H9 (cell line): ENCODE data around the gene RACGAP1. TPM values are rescaled to one million over a fixed set of nuclear protein-coding genes. Genes with fewer than 3 reads are reported as not detected.

Experiments used
- DNase-seq: peaks from one replicate; pipeline ENCODE4 v3.0.0-alpha.2; 2017
- H2AFZ ChIP-seq: one replicate; pipeline ENCODE4 v1.6.1; 2013; ENCODE audit warnings: mild to moderate bottlenecking, low read length, control low read depth, moderate library complexity
- H2AK5ac ChIP-seq: 2 replicates; pipeline ENCODE4 v1.6.1; 2013; ENCODE audit warnings: low read length, control low read depth, mixed read lengths; ENCODE audit not compliant: insufficient read length
- H2BK120ac ChIP-seq: one replicate; pipeline ENCODE4 v1.6.1; 2013; ENCODE audit warnings: low read depth, mild to moderate bottlenecking, low read length, control low read depth, inconsistent platforms; ENCODE audit not compliant: poor library complexity, severe bottlenecking
- H2BK12ac ChIP-seq: 2 replicates; pipeline ENCODE4 v1.6.1; 2013; ENCODE audit warnings: low read length, control low read depth, mixed read lengths, low read depth; ENCODE audit not compliant: insufficient read length
- H2BK15ac ChIP-seq: 2 replicates; pipeline ENCODE4 v1.6.1; 2013; ENCODE audit warnings: low read depth, low read length, control low read depth
- H2BK20ac ChIP-seq: one replicate; pipeline ENCODE4 v1.6.1; 2013; ENCODE audit warnings: low read depth, mild to moderate bottlenecking, low read length, control low read depth, inconsistent platforms; ENCODE audit not compliant: poor library complexity, severe bottlenecking
- H2BK5ac ChIP-seq: 2 replicates; pipeline ENCODE4 v1.6.1; 2013; ENCODE audit warnings: low read length, control low read depth, mixed read lengths; ENCODE audit not compliant: insufficient read length
- H3K14ac ChIP-seq: 2 replicates; pipeline ENCODE4 v1.6.1; 2013; ENCODE audit warnings: low read length, control low read depth; ENCODE audit not compliant: insufficient read depth
- H3K18ac ChIP-seq: 2 replicates; pipeline ENCODE4 v1.6.1; 2013; ENCODE audit warnings: low read depth, mild to moderate bottlenecking, mixed read lengths, low read length, control low read depth; ENCODE audit not compliant: insufficient read length
- H3K23ac ChIP-seq: 2 replicates; pipeline ENCODE4 v1.6.1; 2013; ENCODE audit warnings: low read length, control low read depth, mixed read lengths, low read depth; ENCODE audit not compliant: insufficient read length
- H3K23me2 ChIP-seq: 2 replicates; pipeline ENCODE4 v1.6.1; 2013; ENCODE audit warnings: low read depth, mild to moderate bottlenecking, mixed read lengths, low read length, control low read depth; ENCODE audit not compliant: insufficient read length, poor library complexity, severe bottlenecking
- H3K27ac ChIP-seq: 2 replicates; pipeline ENCODE4 v1.5.1; 2013; ENCODE audit warnings: low read length, control low read depth, mixed read lengths, low read depth; ENCODE audit not compliant: insufficient read length
- H3K27me3 ChIP-seq: 2 replicates; pipeline ENCODE4 v1.6.1; 2013; ENCODE audit warnings: low read length, control low read depth, inconsistent platforms; ENCODE audit not compliant: insufficient read depth
- H3K4ac ChIP-seq: 2 replicates; pipeline ENCODE4 v1.6.1; 2013; ENCODE audit warnings: low read depth, mild to moderate bottlenecking, control low read depth, inconsistent platforms, low read length, moderate library complexity
- H3K4me1 ChIP-seq: 2 replicates; pipeline ENCODE4 v1.6.1; 2013; ENCODE audit warnings: low read length, control low read depth, inconsistent platforms; ENCODE audit not compliant: insufficient read depth
- H3K4me2 ChIP-seq: 2 replicates; pipeline ENCODE4 v1.6.1; 2013; ENCODE audit warnings: low read length, control low read depth, mixed read lengths; ENCODE audit not compliant: insufficient read length, insufficient read depth
- H3K56ac ChIP-seq: 2 replicates; pipeline ENCODE4 v1.6.1; 2013; ENCODE audit warnings: low read depth, mild to moderate bottlenecking, mixed read lengths, low read length, control low read depth; ENCODE audit not compliant: insufficient read length
- H3K79me1 ChIP-seq: 2 replicates; pipeline ENCODE4 v1.6.1; 2013; ENCODE audit warnings: low read depth, mild to moderate bottlenecking, moderate library complexity, low read length, control low read depth, inconsistent platforms; ENCODE audit not compliant: insufficient read depth, poor library complexity, severe bottlenecking
- H3K79me2 ChIP-seq: 2 replicates; pipeline ENCODE4 v1.6.1; 2013; ENCODE audit warnings: low read length, control low read depth, inconsistent platforms; ENCODE audit not compliant: insufficient read depth
- H3K9ac ChIP-seq: 2 replicates; pipeline ENCODE4 v1.6.1; 2013; ENCODE audit warnings: low read length, control low read depth, mixed read lengths; ENCODE audit not compliant: insufficient read length; ENCODE audit errors: extremely low read depth
- H3K9me3 ChIP-seq: one replicate; pipeline ENCODE4 v1.6.1; 2013; ENCODE audit warnings: low read depth, low read length, inconsistent platforms; ENCODE audit not compliant: control insufficient read depth
- H3T11ph ChIP-seq: one replicate; pipeline ENCODE4 v1.6.1; 2013; ENCODE audit warnings: mild to moderate bottlenecking, low read length, control low read depth, inconsistent platforms
- H4K20me1 ChIP-seq: one replicate; pipeline ENCODE4 v1.6.1; 2013; ENCODE audit not compliant: control insufficient read depth, insufficient read length, insufficient read depth
- H4K5ac ChIP-seq: 2 replicates; pipeline ENCODE4 v1.6.1; 2013; ENCODE audit warnings: low read depth, mild to moderate bottlenecking, mixed read lengths, low read length, control low read depth; ENCODE audit not compliant: insufficient read length
- H4K8ac ChIP-seq: replicated peaks from 2 replicates; pipeline ENCODE4 v1.6.1; 2013; ENCODE audit warnings: low read length, control low read depth, mixed read lengths, low read depth; ENCODE audit not compliant: insufficient read length
- H4K91ac ChIP-seq: 2 replicates; pipeline ENCODE4 v1.6.1; 2013; ENCODE audit warnings: low read depth, mild to moderate bottlenecking, moderate library complexity, mixed read lengths, low read length, control low read depth; ENCODE audit not compliant: insufficient read length
- H3K27ac Mint-ChIP-seq, 3 experiments: 2 replicates in 2 of 3; 3 replicates in 1 of 3; pipeline ENCODE4 v1.8.0; 2020 to 2021; ENCODE audit warnings: mixed read lengths in 3 of 3, mild to moderate bottlenecking in 1 of 3, moderate library complexity in 1 of 3
- H3K27me3 Mint-ChIP-seq: 2 replicates; pipeline ENCODE4 v1.8.0; 2021; ENCODE audit warnings: low read depth, mild to moderate bottlenecking, moderate library complexity, mixed read lengths
- H3K36me3 Mint-ChIP-seq, 3 experiments: 2 replicates in 2 of 3; 3 replicates in 1 of 3; pipeline ENCODE4 v1.8.0; 2020 to 2021; ENCODE audit warnings: low read depth in 3 of 3, mixed read lengths in 3 of 3; ENCODE audit not compliant: insufficient read depth in 1 of 3
- H3K4me1 Mint-ChIP-seq, 2 experiments: 2 replicates each; pipeline ENCODE4 v1.8.0; 2020; ENCODE audit warnings: mixed read lengths in 2 of 2
- H3K4me3 Mint-ChIP-seq, 2 experiments: 2 replicates in 1 of 2; 3 replicates in 1 of 2; pipeline ENCODE4 v1.8.0; 2020 to 2021; ENCODE audit warnings: mild to moderate bottlenecking in 2 of 2, mixed read lengths in 2 of 2, moderate library complexity in 1 of 2
- H3K9me3 Mint-ChIP-seq, 2 experiments: 2 replicates in 1 of 2; 3 replicates in 1 of 2; pipeline ENCODE4 v1.8.0; 2020; ENCODE audit warnings: mild to moderate bottlenecking in 2 of 2, mixed read lengths in 2 of 2, moderate library complexity in 1 of 2
- CTCF ChIP-seq: fragments of 200-600 bp; sonication (generic); conservative IDR thresholded peaks from 3 replicates; pipeline ENCODE4 v1.8.0; 2021; ENCODE audit warnings: antibody characterized with exemption, mild to moderate bottlenecking
- WGBS: extraction: QIAGEN DNeasy Blood & Tissue Kit; methylation state at CpG from one replicate; pipeline ENCODE4 v1.1.7; 2013; ENCODE audit warnings: missing lambda C conversion rate, low lambda C conversion rate, mixed read lengths; ENCODE audit not compliant: insufficient read length; ENCODE audit errors: extremely low coverage; 5-methylcytosine and 5-hydroxymethylcytosine counted together
- total RNA-seq: library from RNA; stranded (reverse); gene quantifications from 2 replicates; pipeline ENCODE4 v1.2.1, GENCODE V29; 2021

RACGAP1 gene
- total RNA-seq, 1 experiment from 2014 or later, result 64.8 TPM

GRCh38 chr12:49956663-49957569, 68.4 kb downstream of the RACGAP1 start:
- H3K27me3 ChIP-seq, result peaks cover 10% of the 10 kb centered on the region

More at GRCh38 chr12:49956663-49957569, 68.4 kb downstream of the RACGAP1 start:
- Histone ChIP-seq H4K5ac (no peak overlapping the region), H2BK20ac (no peak overlapping the region), H3K79me2 (no peaks in the 10 kb centered on the region), H3K79me1 (no peaks in the 10 kb centered on the region), H3K56ac (no peak overlapping the region), H3K18ac (no peak overlapping the region), H3K4ac (no peak overlapping the region), H3K27ac (no peak overlapping the region), H3K23ac (no peak overlapping the region), H4K91ac (no peak overlapping the region), H3K23me2 (peaks cover 5% of the 10 kb centered on the region), H3K9me3 (no peaks in the 10 kb centered on the region), H3K14ac (no peak overlapping the region), H2BK120ac (no peak overlapping the region), H4K20me1 (no peaks in the 10 kb centered on the region), H2BK12ac (no peak overlapping the region), H2BK5ac (no peak overlapping the region), H2BK15ac (no peak overlapping the region), H3K4me2 (no peak overlapping the region), H3T11ph (no peak overlapping the region), H4K8ac (no peak overlapping the region), H2AK5ac (no peak overlapping the region), H3K4me1 (peaks cover 11% of the 10 kb centered on the region; the same call in 1 of the 2 replicates), H2AFZ (no peak overlapping the region), H3K9ac (no peak overlapping the region)
- DNase-seq, result no peak
- peaks cover 46% of the 10 kb centered on the region for H3K27me3 Mint-ChIP-seq
- WGBS, result no CpG with 5 or more reads among the region's 6 CpGs
- H3K9me3 Mint-ChIP-seq, result no peaks in the 10 kb centered on the region
- no peak overlapping the region for H3K4me3 Mint-ChIP-seq
- peaks cover 26 to 31% of the 10 kb centered on the region in 2 experiments for H3K4me1 Mint-ChIP-seq
- TF ChIP-seq CTCF, result no peak
- no peak overlapping the region; a peak in 1 of 7 replicates for H3K27ac Mint-ChIP-seq
- H3K36me3 Mint-ChIP-seq, result no peaks in the 10 kb centered on the region; a peak in 1 of 7 replicates
